Kidney glomerular epithelial cell (primary cell): ENCODE data around the gene UBXN10.

Experiments used
- DNase-seq: peaks from one replicate; lab custom pipeline; 2025; lab: John Stamatoyannopoulos, UW

The UBXN10 gene

GRCh38 chr1:20234788-20235535 is 49.1 kb downstream of the UBXN10 start:
- DNase-seq, result peak; percentile 64

- DNase-seq, result peak; percentile 39
Observed at GRCh38 chr1:20237646-20238045, 51.8 kb downstream of the UBXN10 start.

- no peak for DNase-seq
Observed at GRCh38 chr1:20240012-20240411, 54.1 kb downstream of the UBXN10 start.

- DNase-seq, result no peak
Observed at GRCh38 chr1:20242890-20243479, 57.1 kb downstream of the UBXN10 start.
